DOHH2 (cell line): Measurements from ENCODE around the gene DLST.

Experiments
- H3F3A ChIP-seq: fragments of 200-600 bp; sonication (generic), shearing (Covaris generic); 2 replicates; pipeline ENCODE4 v1.6.0; 2016; ENCODE audit warnings: antibody characterized with exemption, mild to moderate bottlenecking; ENCODE audit not compliant: control insufficient read depth, insufficient read depth
- H3K27ac ChIP-seq: fragments of 200-600 bp; sonication (generic); 2 replicates; pipeline ENCODE4 v1.5.1; 2014; ENCODE audit warnings: low read depth, mild to moderate bottlenecking, low read length, moderate library complexity
- H3K27me3 ChIP-seq: fragments of 200-600 bp; sonication (generic); 2 replicates; pipeline ENCODE4 v1.6.1; 2014; ENCODE audit warnings: mild to moderate bottlenecking, low read length, mixed read lengths; ENCODE audit not compliant: control insufficient read depth
- H3K36me3 ChIP-seq: fragments of 200-600 bp; sonication (generic); 2 replicates; pipeline ENCODE4 v1.6.1; 2014; ENCODE audit warnings: mild to moderate bottlenecking, low read length, moderate library complexity, mixed read lengths; ENCODE audit not compliant: control insufficient read depth
- H3K4me1 ChIP-seq: fragments of 200-600 bp; sonication (generic); 2 replicates; pipeline ENCODE4 v1.6.1; 2014; ENCODE audit warnings: mild to moderate bottlenecking, low read length, mixed read lengths; ENCODE audit not compliant: control insufficient read depth
- H3K4me2 ChIP-seq: fragments of 200-600 bp; sonication (generic); 2 replicates; pipeline ENCODE4 v1.6.0; 2014; ENCODE audit warnings: mild to moderate bottlenecking, low read length, moderate library complexity
- H3K4me3 ChIP-seq: fragments of 200-600 bp; sonication (generic); 2 replicates; pipeline ENCODE4 v1.5.1; 2014; ENCODE audit warnings: mild to moderate bottlenecking, low read length, mixed read lengths
- H3K79me2 ChIP-seq: fragments of 200-600 bp; sonication (generic); 2 replicates; pipeline ENCODE4 v1.6.1; 2014; ENCODE audit warnings: mild to moderate bottlenecking, low read length, mixed read lengths; ENCODE audit not compliant: control insufficient read depth
- H3K9me2 ChIP-seq: fragments of 200-600 bp; sonication (generic); replicated peaks from 2 replicates; pipeline ENCODE4 v1.6.1; 2014; ENCODE audit warnings: mild to moderate bottlenecking, low read length, mixed read lengths; ENCODE audit not compliant: control insufficient read depth
- H3K9me3 ChIP-seq: fragments of 200-600 bp; sonication (generic); 2 replicates; pipeline ENCODE4 v1.6.1; 2014; ENCODE audit warnings: antibody characterized with exemption, low read length, mixed read lengths; ENCODE audit not compliant: control insufficient read depth, insufficient read depth
- H4K20me1 ChIP-seq: fragments of 200-600 bp; sonication (generic); 2 replicates; pipeline ENCODE4 v1.6.0; 2014; ENCODE audit warnings: low read depth, mild to moderate bottlenecking, antibody characterized with exemption, low read length, moderate library complexity; ENCODE audit not compliant: control insufficient read depth, insufficient read depth
- EZH2phosphoT487 ChIP-seq: fragments of 200-600 bp; sonication (generic); IDR thresholded peaks from 2 replicates; pipeline ENCODE4 v1.6.1; 2017; ENCODE audit warnings: borderline replicate concordance, mild to moderate bottlenecking, antibody characterized with exemption, low read length, moderate library complexity, mixed read lengths
- TF ChIP-seq, protein P1 (sequence below): fragments of 200-600 bp; sonication (generic); IDR thresholded peaks from one replicate; pipeline ENCODE4 v1.5.1; 2014; ENCODE audit warnings: antibody characterized with exemption, mild to moderate bottlenecking, low read depth, low read length; ENCODE audit not compliant: poor library complexity, severe bottlenecking

DLST gene

GRCh38 chr14:74881431-74882102 is at the start of gene DLST:
TSS of gene DLST (plus strand) at chr14:74881916. CDS start at chr14:74881954, 38 bp downstream.
- Histone ChIP-seq H3F3A (peaks cover 4% of the 10 kb centered on the region; the same call in 1 of the 2 replicates), H3K27me3 (no peaks in the 10 kb centered on the region), H3K79me2 (peaks cover 52% of the 10 kb centered on the region), H3K36me3 (peaks cover 43% of the 10 kb centered on the region), H3K9me2 (no peaks in the 10 kb centered on the region), H3K4me3 (peak within 1 kb of the TSS; percentile 84), H3K4me1 (peaks cover 41% of the 10 kb centered on the region), H3K9me3 (no peaks in the 10 kb centered on the region), H3K27ac (peak within 1 kb of the TSS; percentile 71), H3K4me2 (peak within 1 kb of the TSS; percentile 70), H4K20me1 (peaks cover 29% of the 10 kb centered on the region)
- TF ChIP-seq, protein P1, sequence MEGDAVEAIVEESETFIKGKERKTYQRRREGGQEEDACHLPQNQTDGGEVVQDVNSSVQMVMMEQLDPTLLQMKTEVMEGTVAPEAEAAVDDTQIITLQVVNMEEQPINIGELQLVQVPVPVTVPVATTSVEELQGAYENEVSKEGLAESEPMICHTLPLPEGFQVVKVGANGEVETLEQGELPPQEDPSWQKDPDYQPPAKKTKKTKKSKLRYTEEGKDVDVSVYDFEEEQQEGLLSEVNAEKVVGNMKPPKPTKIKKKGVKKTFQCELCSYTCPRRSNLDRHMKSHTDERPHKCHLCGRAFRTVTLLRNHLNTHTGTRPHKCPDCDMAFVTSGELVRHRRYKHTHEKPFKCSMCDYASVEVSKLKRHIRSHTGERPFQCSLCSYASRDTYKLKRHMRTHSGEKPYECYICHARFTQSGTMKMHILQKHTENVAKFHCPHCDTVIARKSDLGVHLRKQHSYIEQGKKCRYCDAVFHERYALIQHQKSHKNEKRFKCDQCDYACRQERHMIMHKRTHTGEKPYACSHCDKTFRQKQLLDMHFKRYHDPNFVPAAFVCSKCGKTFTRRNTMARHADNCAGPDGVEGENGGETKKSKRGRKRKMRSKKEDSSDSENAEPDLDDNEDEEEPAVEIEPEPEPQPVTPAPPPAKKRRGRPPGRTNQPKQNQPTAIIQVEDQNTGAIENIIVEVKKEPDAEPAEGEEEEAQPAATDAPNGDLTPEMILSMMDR = no peak
- TF ChIP-seq EZH2phosphoT487 = no peak

GRCh38 chr14:74832849-74833248 is 48.9 kb upstream of the DLST start:
- Histone ChIP-seq H3K27me3 (no peaks in the 10 kb centered on the region), H3K9me2 (no peaks in the 10 kb centered on the region), H3K4me2 (no peak overlapping the region), H3K79me2 (no peaks in the 10 kb centered on the region), H3K36me3 (peaks cover 76% of the 10 kb centered on the region), H3K9me3 (no peaks in the 10 kb centered on the region), H3K27ac (no peak overlapping the region), H3F3A (peaks cover 10% of the 10 kb centered on the region), H4K20me1 (no peaks in the 10 kb centered on the region), H3K4me1 (peaks cover 24% of the 10 kb centered on the region), H3K4me3 (no peak overlapping the region)
- TF ChIP-seq, protein P1 = no peak
- no peak for TF ChIP-seq EZH2phosphoT487

DNA sequence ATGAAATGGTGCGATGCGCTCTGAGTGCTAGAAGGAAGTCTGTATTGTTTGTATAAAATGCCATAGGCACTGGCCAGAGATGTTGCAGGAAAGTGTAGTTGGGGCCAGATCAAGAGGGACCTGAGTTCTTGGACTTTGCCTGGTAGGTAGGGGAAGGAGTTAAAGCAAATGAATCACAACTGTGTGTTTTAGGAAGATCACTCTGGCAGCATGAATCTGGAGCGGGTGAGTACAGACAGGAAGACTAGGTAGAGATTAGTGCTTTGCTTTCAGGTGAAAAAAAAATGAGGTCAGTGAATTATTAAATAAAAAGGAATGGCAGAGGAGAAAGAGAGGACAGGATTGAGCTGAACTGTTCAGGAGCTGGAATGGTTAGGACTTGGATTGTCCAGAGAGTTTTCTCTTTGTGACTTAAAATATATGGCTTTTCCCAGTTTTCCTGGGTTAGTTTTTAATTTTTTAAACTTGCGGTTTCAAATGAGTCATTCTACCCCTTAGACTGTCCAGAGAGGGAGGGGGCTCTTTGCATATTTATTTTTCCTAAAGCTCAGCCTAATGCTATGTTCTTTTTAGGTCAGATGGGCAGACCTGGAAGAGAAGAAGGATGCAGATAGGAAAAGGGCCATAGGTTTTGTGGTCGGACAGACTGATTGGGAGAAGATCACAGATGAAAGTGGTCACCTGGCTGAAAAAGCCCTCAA is 46.9 kb upstream of the DLST start:
- no peak overlapping the region for H3K4me3 ChIP-seq
- no peak overlapping the region for H3K27ac ChIP-seq
- H4K20me1 ChIP-seq = no peaks in the 10 kb centered on the region
- no peak overlapping the region for H3K4me2 ChIP-seq
- peaks cover 10% of the 10 kb centered on the region for H3F3A ChIP-seq
- H3K9me2 ChIP-seq = no peaks in the 10 kb centered on the region
- no peaks in the 10 kb centered on the region for H3K9me3 ChIP-seq
- peaks cover 58% of the 10 kb centered on the region for H3K36me3 ChIP-seq
- H3K4me1 ChIP-seq = peaks cover 24% of the 10 kb centered on the region
- no peaks in the 10 kb centered on the region for H3K27me3 ChIP-seq
- no peaks in the 10 kb centered on the region for H3K79me2 ChIP-seq
- no peak for TF ChIP-seq EZH2phosphoT487
- TF ChIP-seq, protein P1 = no peak
